ENCODE results near the gene TMEM178A. TPM values are rescaled to one million over a fixed set of nuclear protein-coding genes. Genes with fewer than 3 reads are reported as not detected.

The TMEM178A gene
- total RNA-seq, 4 donors from 2014 or later, result 1.2 to 5.0 (median 3.6) TPM

DNA sequence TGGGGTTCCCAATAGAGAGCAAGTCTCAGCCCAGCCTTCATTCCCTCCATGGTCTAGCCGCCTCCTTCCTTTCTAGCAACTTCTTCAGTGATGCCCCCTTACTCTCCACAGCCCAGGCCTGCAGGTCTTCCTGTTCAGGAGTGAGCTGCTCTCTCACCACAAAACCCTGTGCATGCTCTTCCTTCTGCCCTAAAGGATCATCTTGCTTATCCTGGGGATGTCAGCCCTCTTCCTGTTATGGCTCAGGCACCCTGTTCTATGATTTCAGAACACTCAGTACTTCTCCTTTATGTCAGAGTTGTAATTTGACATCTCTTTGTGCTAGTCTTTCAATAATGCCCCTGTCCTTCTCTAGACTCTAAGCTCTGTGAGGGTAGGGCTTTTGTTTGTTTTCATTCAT is 19.4 kb downstream of the TMEM178A start:
- no peak for DNase-seq (ENCODE audit: extremely low spot score)
- Histone ChIP-seq H3K36me3 (no peaks in the 10 kb centered on the region), H3K4me1 (peaks cover 0 to 10% (median 2%) of the 10 kb centered on the region in 4 donors), H3K27me3 (no peaks in the 10 kb centered on the region), H3K9me3 (no peaks in the 10 kb centered on the region), H3K4me3 (no peak overlapping the region), H3K27ac (replicated peaks in 1 of 4) (no peak overlapping the region)
- TF ChIP-seq EP300 (IDR thresholded peaks at IDR 0.05) (no peak), POLR2A (IDR thresholded peaks at IDR 0.05; ENCODE audit: low read depth) (no peak), POLR2AphosphoS5 (IDR thresholded peaks at IDR 0.05) (no peak)
- TF ChIP-seq, protein P1, sequence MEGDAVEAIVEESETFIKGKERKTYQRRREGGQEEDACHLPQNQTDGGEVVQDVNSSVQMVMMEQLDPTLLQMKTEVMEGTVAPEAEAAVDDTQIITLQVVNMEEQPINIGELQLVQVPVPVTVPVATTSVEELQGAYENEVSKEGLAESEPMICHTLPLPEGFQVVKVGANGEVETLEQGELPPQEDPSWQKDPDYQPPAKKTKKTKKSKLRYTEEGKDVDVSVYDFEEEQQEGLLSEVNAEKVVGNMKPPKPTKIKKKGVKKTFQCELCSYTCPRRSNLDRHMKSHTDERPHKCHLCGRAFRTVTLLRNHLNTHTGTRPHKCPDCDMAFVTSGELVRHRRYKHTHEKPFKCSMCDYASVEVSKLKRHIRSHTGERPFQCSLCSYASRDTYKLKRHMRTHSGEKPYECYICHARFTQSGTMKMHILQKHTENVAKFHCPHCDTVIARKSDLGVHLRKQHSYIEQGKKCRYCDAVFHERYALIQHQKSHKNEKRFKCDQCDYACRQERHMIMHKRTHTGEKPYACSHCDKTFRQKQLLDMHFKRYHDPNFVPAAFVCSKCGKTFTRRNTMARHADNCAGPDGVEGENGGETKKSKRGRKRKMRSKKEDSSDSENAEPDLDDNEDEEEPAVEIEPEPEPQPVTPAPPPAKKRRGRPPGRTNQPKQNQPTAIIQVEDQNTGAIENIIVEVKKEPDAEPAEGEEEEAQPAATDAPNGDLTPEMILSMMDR (IDR thresholded peaks at IDR 0.05), result no peak
- intact Hi-C loops (cut with DNase I), result no loop called here
- 94% methylated on average over 1 of the region's 1 CpG for WGBS

DNA sequence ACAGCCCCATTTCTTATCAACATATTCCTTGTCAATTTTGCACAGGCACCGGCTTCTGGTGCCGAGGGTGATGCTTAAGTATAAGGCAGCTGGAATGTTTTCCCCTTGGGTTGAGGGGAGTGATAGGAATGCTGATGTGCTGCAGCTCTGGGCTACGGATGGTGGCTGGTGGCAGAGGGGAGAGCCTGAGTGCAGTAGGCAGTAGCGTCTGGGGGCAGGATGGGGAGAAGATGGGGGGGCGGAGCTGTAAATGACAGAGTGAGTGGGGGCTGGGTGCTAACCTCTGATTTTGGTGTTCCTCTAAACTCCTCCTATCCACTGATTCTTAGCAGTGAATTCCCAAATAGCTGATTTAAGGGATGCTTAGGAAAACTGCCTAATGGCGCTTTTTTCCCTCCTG is 20.7 kb downstream of the TMEM178A start:
- Histone ChIP-seq H3K36me3 (no peaks in the 10 kb centered on the region), H3K4me1 (peaks cover 0 to 10% (median 2%) of the 10 kb centered on the region in 4 donors), H3K27me3 (no peaks in the 10 kb centered on the region), H3K4me3 (no peak overlapping the region), H3K9me3 (peaks cover 0 to 12% (median 7%) of the 10 kb centered on the region in 4 donors), H3K27ac (replicated peaks in 1 of 4) (no peak overlapping the region)
- DNase-seq (ENCODE audit: extremely low spot score), result peak; percentile 64
- intact Hi-C loops (cut with DNase I), result no loop called here
- 90% methylated on average over 6 of the region's 6 CpGs for WGBS
- no peak for TF ChIP-seq POLR2A (IDR thresholded peaks at IDR 0.05; ENCODE audit: low read depth)
- TF ChIP-seq, protein P1 (IDR thresholded peaks at IDR 0.05), result no peak
- TF ChIP-seq EP300 (IDR thresholded peaks at IDR 0.05), result no peak
- no peak for TF ChIP-seq POLR2AphosphoS5 (IDR thresholded peaks at IDR 0.05)

DNA sequence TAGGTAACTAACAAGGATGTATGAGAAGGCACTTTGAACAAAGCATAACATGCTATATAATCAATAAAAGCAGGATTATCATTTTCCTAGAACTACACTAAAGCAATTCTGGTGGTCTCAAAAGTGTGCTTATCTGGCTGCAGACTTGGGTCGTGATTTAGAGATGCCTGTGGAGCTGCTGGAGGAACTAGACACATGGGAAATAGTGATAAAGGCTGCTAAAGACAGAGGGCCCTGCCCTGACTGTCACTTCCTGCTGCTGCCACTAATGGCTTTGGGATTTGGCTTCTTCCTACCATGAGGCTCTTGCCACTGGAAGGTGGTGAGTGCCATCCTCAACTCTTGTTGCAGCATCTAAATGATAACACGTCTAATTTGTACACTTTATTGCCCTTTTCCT is 22.5 kb downstream of the TMEM178A start:
- Histone ChIP-seq H3K4me3 (no peak overlapping the region), H3K4me1 (peaks cover 0 to 10% (median 0%) of the 10 kb centered on the region in 4 donors), H3K36me3 (no peaks in the 10 kb centered on the region), H3K27me3 (no peaks in the 10 kb centered on the region), H3K9me3 (peaks cover 0 to 12% (median 7%) of the 10 kb centered on the region in 4 donors), H3K27ac (replicated peaks in 1 of 4) (no peak overlapping the region)
- intact Hi-C loops (cut with DNase I), result no loop called here
- TF ChIP-seq POLR2A (IDR thresholded peaks at IDR 0.05; ENCODE audit: low read depth) (no peak), POLR2AphosphoS5 (IDR thresholded peaks at IDR 0.05) (no peak), EP300 (IDR thresholded peaks at IDR 0.05) (no peak)
- TF ChIP-seq, protein P1 (IDR thresholded peaks at IDR 0.05), result no peak
- DNase-seq (ENCODE audit: extremely low spot score), result peak; percentile 21
- 79% methylated on average over 2 of the region's 2 CpGs for WGBS

DNA sequence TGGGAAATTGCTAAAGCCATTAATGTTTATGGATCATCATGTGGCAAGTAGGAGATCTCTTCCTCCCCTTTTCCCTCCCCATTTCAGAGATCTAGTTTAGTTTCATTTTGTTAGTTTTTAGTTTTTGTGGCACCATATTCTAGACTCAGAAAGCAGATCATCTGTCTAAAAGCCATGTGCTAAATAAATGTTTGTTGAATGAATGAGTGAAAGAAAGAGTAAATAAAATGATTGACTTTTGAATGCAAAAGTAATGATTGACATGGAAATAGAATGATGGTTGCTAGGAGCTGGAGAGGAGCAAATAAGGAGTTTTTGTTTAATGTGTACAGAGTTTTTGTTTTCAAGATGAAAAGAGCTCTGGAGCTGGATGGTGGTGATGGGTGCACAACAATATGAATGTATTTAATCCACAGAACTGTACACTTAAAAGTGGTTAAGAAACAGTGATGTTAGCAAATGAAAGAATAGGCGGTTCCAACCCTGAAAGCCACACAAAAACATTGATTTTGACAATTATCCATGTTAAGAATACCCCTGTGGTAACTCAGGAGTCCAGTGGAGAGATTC is 23.6 kb downstream of the TMEM178A start:
- H3K27me3 ChIP-seq, result no peaks in the 10 kb centered on the region
- H3K36me3 ChIP-seq, result no peaks in the 10 kb centered on the region
- H3K4me1 ChIP-seq, result peaks cover 0 to 9% (median 0%) of the 10 kb centered on the region in 4 donors
- 97% methylated on average over 1 of the region's 1 CpG for WGBS
- no peak overlapping the region for H3K27ac ChIP-seq (replicated peaks in 1 of 4)
- peak; percentile 7 for DNase-seq (ENCODE audit: extremely low spot score)
- H3K9me3 ChIP-seq, result peaks cover 0 to 12% (median 7%) of the 10 kb centered on the region in 4 donors
- intact Hi-C loops (cut with DNase I), result no loop called here
- H3K4me3 ChIP-seq, result no peak overlapping the region
- no peak for TF ChIP-seq POLR2AphosphoS5 (IDR thresholded peaks at IDR 0.05)
- TF ChIP-seq EP300 (IDR thresholded peaks at IDR 0.05), result no peak
- TF ChIP-seq, protein P1 (IDR thresholded peaks at IDR 0.05), result no peak
- TF ChIP-seq POLR2A (IDR thresholded peaks at IDR 0.05; ENCODE audit: low read depth), result no peak

DNA sequence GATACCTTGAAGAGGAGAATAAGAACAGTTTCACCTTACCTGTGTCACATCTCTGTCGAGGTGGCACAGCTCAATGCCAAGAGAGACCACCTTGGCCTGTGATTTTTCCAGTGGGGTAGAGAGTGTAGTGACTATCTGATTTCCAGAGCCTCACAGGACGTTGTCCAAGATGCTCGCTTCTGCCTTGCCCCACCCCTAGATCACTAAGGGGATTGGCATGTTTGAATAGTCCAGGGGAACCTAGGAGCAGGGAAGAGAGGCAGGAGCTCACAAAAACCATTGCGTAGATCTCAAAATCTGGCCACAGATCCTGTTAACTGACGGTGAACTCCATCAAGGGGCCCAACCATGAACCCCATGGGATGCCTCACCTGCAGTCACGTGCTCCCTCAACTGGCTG is 24.2 kb downstream of the TMEM178A start:
- DNase-seq (ENCODE audit: extremely low spot score), result no peak
- 93% methylated on average over 6 of the region's 6 CpGs for WGBS
- Histone ChIP-seq H3K4me3 (no peak overlapping the region), H3K27me3 (no peaks in the 10 kb centered on the region), H3K9me3 (peaks cover 0 to 12% (median 7%) of the 10 kb centered on the region in 4 donors), H3K27ac (replicated peaks in 1 of 4) (no peak overlapping the region), H3K4me1 (peaks cover 0 to 8% (median 0%) of the 10 kb centered on the region in 4 donors), H3K36me3 (no peaks in the 10 kb centered on the region)
- TF ChIP-seq POLR2AphosphoS5 (IDR thresholded peaks at IDR 0.05) (no peak), EP300 (IDR thresholded peaks at IDR 0.05) (no peak), POLR2A (IDR thresholded peaks at IDR 0.05; ENCODE audit: low read depth) (no peak)
- TF ChIP-seq, protein P1 (IDR thresholded peaks at IDR 0.05), result no peak
- intact Hi-C loops (cut with DNase I), result loop anchor here (5.0 kb wide), 1 partner anchor 303 kb away; no protein-coding TSS in a partner anchor

All from esophagus muscularis mucosa (tissue), 4 donors.